Fibroblast of villous mesenchyme (primary cell): Measurements from ENCODE around the gene HOXB8. TPM values are rescaled to one million over a fixed set of nuclear protein-coding genes. Genes with fewer than 3 reads are reported as not detected.

Experiments
- DNase-seq: peaks from one replicate; pipeline ENCODE4 v3.0.0-alpha.2; 2010; ENCODE audit warnings: low read depth
- H3K4me3 ChIP-seq: 2 replicates; pipeline ENCODE4 v1.5.1; 2011; ENCODE audit warnings: low read depth, mild to moderate bottlenecking, low read length
- CTCF ChIP-seq: IDR thresholded peaks from 2 replicates; pipeline ENCODE4 v1.5.1; 2012; ENCODE audit warnings: low read depth, mild to moderate bottlenecking, low read length; ENCODE audit not compliant: insufficient read depth
- total RNA-seq: library from RNA; depleted of rRNA; stranded (reverse); fragments of >200 nt; gene quantifications from 2 replicates; pipeline ENCODE4 v1.2.3, GENCODE V29; 2012

HOXB8 gene
- total RNA-seq, 1 donor: not detected

- peak; percentile 68 for TF ChIP-seq CTCF
These were observed 21.3 kb upstream of the HOXB8 start for GRCh38 chr17:48636177-48637018.

GRCh38 chr17:48634493-48635208, 19.6 kb upstream of the HOXB8 start:
- no peak overlapping the region for H3K4me3 ChIP-seq
- DNase-seq: no peak
- no peak for TF ChIP-seq CTCF

More at GRCh38 chr17:48636177-48637018, 21.3 kb upstream of the HOXB8 start:
- no peak overlapping the region for H3K4me3 ChIP-seq
- DNase-seq: peak; percentile 74

GRCh38 chr17:48633266-48633677, 18.2 kb upstream of the HOXB8 start:
- H3K4me3 ChIP-seq: no peak overlapping the region
- no peak for TF ChIP-seq CTCF
- no peak for DNase-seq

GRCh38 chr17:48632579-48633265, 17.6 kb upstream of the HOXB8 start:
- no peak for DNase-seq
- TF ChIP-seq CTCF: no peak
- H3K4me3 ChIP-seq: no peak overlapping the region

- DNase-seq: no peak
- TF ChIP-seq CTCF: no peak
- no peak overlapping the region for H3K4me3 ChIP-seq
These were observed 16.8 kb upstream of the HOXB8 start for GRCh38 chr17:48631693-48632578.
